Measurements from ENCODE around the gene ERC1.

The ERC1 gene

DNA sequence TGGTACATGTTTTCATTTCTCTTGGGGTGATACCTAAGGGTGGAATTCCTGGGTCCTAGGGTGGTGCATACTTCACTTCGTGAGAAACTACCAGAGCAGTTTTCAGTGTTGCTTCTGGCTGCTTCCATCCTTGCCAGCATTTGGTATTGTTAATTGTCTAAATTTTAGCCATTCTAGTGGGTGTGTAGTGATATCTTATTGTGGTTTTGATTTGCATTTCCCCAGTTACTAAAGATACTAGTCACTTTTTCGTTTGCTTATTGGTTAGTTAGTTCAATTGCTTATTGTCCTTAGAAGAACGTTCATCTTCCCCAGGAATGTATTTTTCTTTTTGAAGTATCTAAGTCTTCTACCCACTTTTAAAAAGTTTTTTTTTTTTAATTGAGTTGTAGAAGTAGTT, 80.2 kb downstream of the ERC1 start:
- DNase-seq: no peak
- no peaks in the 10 kb centered on the region for H3K9me3 ChIP-seq (ENCODE audit: severe bottlenecking)
- no peaks in the 10 kb centered on the region for H3K27me3 ChIP-seq (ENCODE audit: insufficient read depth, low read depth, severe bottlenecking)
- no peaks in the 10 kb centered on the region for H3K36me3 ChIP-seq
- H3K27ac ChIP-seq: no peak overlapping the region
- H3K4me3 ChIP-seq (ENCODE audit: low read depth, low read length): no peak overlapping the region
- TF ChIP-seq CTCF (IDR thresholded peaks at IDR 0.05; ENCODE audit: low read depth, low read length): no peak

DNA sequence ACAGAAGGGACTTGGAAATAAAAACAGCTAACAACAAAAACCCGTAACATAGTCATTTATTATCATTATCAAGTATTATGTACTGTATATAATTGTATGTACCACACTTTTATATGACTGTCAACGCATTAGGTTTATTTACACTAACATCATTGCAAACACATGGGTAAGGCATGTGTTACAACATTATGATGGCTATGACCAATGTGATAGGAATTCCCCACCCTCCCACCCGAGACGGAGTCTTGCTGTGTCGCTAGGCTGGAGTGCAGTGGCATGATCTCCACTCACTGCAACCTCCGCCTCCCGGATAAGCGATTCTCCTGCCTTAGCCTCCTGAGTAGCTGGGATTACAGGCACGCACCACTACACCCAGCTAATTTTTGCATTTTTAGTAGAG, 82.6 kb downstream of the ERC1 start:
- Histone ChIP-seq H3K4me3 (ENCODE audit: low read depth, low read length) (no peak overlapping the region), H3K27me3 (ENCODE audit: insufficient read depth, low read depth, severe bottlenecking) (no peaks in the 10 kb centered on the region), H3K36me3 (no peaks in the 10 kb centered on the region), H3K27ac (no peak overlapping the region), H3K9me3 (ENCODE audit: severe bottlenecking) (no peaks in the 10 kb centered on the region)
- no peak for TF ChIP-seq CTCF (IDR thresholded peaks at IDR 0.05; ENCODE audit: low read depth, low read length)
- DNase-seq: no peak

- H3K9me3 ChIP-seq (ENCODE audit: severe bottlenecking): no peaks in the 10 kb centered on the region
- H3K27ac ChIP-seq: no peak overlapping the region
- H3K36me3 ChIP-seq: no peaks in the 10 kb centered on the region
- no peak overlapping the region for H3K4me3 ChIP-seq (ENCODE audit: low read depth, low read length)
- TF ChIP-seq CTCF (IDR thresholded peaks at IDR 0.05; ENCODE audit: low read depth, low read length): no peak
- no peaks in the 10 kb centered on the region for H3K27me3 ChIP-seq (ENCODE audit: insufficient read depth, low read depth, severe bottlenecking)
- DNase-seq: no peak
These were observed 86.2 kb downstream of the ERC1 start for GRCh38 chr12:1077036-1077803.

DNA sequence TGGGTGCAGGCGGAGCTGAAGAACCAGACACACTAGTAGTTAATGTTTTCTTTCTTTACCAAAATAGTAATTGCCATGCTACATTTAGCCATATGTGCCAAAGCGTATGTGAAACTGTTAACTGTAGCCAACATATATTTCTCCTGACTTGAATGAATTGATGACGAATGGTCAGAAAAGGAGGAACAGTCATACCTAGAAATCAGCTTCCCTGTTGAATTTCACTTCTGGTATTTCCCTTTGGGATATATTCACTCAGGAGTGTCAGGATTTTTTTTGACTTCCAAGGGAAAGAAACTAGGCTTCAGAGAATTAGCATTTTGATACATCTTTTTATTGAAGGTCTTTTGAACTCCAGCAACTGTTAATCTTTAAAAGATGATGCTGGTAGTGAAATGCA, 87.0 kb downstream of the ERC1 start:
- no peaks in the 10 kb centered on the region for H3K36me3 ChIP-seq
- no peaks in the 10 kb centered on the region for H3K27me3 ChIP-seq (ENCODE audit: insufficient read depth, low read depth, severe bottlenecking)
- no peak for TF ChIP-seq CTCF (IDR thresholded peaks at IDR 0.05; ENCODE audit: low read depth, low read length)
- no peak overlapping the region for H3K27ac ChIP-seq
- H3K9me3 ChIP-seq (ENCODE audit: severe bottlenecking): no peaks in the 10 kb centered on the region
- DNase-seq: no peak
- no peak overlapping the region for H3K4me3 ChIP-seq (ENCODE audit: low read depth, low read length)

- H3K9me3 ChIP-seq (ENCODE audit: severe bottlenecking): no peaks in the 10 kb centered on the region
- TF ChIP-seq CTCF (IDR thresholded peaks at IDR 0.05; ENCODE audit: low read depth, low read length): no peak
- H3K36me3 ChIP-seq: no peaks in the 10 kb centered on the region; the same call in 1 of the 2 replicates
- DNase-seq: no peak
- no peak overlapping the region for H3K27ac ChIP-seq
- H3K27me3 ChIP-seq (ENCODE audit: insufficient read depth, low read depth, severe bottlenecking): no peaks in the 10 kb centered on the region
- H3K4me3 ChIP-seq (ENCODE audit: low read depth, low read length): no peak overlapping the region
These were observed 89.6 kb downstream of the ERC1 start for GRCh38 chr12:1080520-1081223.

Measured in WERI-Rb-1 (cell line).